Measurements from ENCODE around the gene ZBTB39.

GRCh38 chr12:56980941-56981530, 25.3 kb downstream of the ZBTB39 start:
- TF ChIP-seq, protein P1, sequence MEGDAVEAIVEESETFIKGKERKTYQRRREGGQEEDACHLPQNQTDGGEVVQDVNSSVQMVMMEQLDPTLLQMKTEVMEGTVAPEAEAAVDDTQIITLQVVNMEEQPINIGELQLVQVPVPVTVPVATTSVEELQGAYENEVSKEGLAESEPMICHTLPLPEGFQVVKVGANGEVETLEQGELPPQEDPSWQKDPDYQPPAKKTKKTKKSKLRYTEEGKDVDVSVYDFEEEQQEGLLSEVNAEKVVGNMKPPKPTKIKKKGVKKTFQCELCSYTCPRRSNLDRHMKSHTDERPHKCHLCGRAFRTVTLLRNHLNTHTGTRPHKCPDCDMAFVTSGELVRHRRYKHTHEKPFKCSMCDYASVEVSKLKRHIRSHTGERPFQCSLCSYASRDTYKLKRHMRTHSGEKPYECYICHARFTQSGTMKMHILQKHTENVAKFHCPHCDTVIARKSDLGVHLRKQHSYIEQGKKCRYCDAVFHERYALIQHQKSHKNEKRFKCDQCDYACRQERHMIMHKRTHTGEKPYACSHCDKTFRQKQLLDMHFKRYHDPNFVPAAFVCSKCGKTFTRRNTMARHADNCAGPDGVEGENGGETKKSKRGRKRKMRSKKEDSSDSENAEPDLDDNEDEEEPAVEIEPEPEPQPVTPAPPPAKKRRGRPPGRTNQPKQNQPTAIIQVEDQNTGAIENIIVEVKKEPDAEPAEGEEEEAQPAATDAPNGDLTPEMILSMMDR (IDR thresholded peaks at IDR 0.05; ENCODE audit: poor library complexity): no peak
- TF ChIP-seq EZH2phosphoT487 (IDR thresholded peaks at IDR 0.05; ENCODE audit: low read depth, severe bottlenecking, unreplicated experiment) (no peak), EZH2 (IDR thresholded peaks at IDR 0.05; ENCODE audit: borderline replicate concordance) (no peak)
